ENCODE results near the gene TRIM52.

- TF ChIP-seq, protein P1, sequence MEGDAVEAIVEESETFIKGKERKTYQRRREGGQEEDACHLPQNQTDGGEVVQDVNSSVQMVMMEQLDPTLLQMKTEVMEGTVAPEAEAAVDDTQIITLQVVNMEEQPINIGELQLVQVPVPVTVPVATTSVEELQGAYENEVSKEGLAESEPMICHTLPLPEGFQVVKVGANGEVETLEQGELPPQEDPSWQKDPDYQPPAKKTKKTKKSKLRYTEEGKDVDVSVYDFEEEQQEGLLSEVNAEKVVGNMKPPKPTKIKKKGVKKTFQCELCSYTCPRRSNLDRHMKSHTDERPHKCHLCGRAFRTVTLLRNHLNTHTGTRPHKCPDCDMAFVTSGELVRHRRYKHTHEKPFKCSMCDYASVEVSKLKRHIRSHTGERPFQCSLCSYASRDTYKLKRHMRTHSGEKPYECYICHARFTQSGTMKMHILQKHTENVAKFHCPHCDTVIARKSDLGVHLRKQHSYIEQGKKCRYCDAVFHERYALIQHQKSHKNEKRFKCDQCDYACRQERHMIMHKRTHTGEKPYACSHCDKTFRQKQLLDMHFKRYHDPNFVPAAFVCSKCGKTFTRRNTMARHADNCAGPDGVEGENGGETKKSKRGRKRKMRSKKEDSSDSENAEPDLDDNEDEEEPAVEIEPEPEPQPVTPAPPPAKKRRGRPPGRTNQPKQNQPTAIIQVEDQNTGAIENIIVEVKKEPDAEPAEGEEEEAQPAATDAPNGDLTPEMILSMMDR (conservative IDR thresholded peaks at IDR 0.05 in 1 of 2, IDR thresholded peaks at IDR 0.05 in 1 of 2; ENCODE audit: low read depth in 1 of 2, low read length in 2 of 2): no peak
- TF ChIP-seq EZH2 (IDR thresholded peaks at IDR 0.05; ENCODE audit: low read length, missing control alignments): no peak
These were observed 10.1 kb upstream of the TRIM52 start for GRCh38 chr5:181271081-181271480.

Measured in fibroblast of lung (primary cell).